ENCODE results near the gene C1orf50. TPM values are rescaled to one million over a fixed set of nuclear protein-coding genes. Genes with fewer than 3 reads are reported as not detected.

C1orf50 gene
- total RNA-seq, 1 experiment from 2014 or later: 7.7 TPM

DNA sequence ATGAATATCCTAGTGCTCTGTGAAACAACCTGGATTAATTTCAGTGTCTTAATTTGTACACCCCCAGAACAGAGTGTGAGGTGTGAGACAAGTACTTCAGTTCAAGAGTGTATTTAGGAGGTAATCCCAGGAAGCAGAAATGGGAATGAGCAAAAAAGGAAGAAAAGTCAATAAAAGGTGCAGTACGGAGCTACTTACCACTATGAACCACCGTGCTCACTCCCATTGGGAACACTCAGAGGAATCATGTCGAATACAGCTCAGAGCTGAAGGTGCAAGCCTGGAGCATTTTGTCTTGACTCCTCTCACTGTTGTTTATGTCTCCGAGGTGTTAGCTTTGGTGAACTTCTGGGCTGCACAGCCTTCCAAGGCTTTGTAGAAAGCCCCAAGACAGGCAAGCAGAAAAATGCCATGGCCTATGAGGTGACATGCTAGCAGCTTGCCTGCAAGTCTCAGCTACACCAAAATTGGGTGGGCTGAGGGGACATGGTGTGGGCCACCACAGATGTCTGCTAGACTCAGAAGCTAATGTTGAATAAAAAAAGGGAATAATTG lies 57.5 kb downstream of the C1orf50 start:
- H2AFZ ChIP-seq (ENCODE audit: low read length): no peak overlapping the region
- H3K4me1 Mint-ChIP-seq: peaks cover 17 to 21% of the 10 kb centered on the region in 2 experiments
- no peak for DNase-seq
- H3K4ac ChIP-seq (ENCODE audit: low read depth, low read length): no peak overlapping the region
- H3K79me2 ChIP-seq (ENCODE audit: insufficient read depth, low read length): no peaks in the 10 kb centered on the region; the same call in 1 of the 2 replicates
- H3K27ac ChIP-seq (ENCODE audit: insufficient read length, low read depth, low read length): no peak overlapping the region
- no peak overlapping the region for H4K5ac ChIP-seq (ENCODE audit: insufficient read length, low read depth, low read length)
- no peak overlapping the region for H4K91ac ChIP-seq (ENCODE audit: insufficient read length, low read depth, low read length)
- no peaks in the 10 kb centered on the region for H4K20me1 ChIP-seq (ENCODE audit: control insufficient read depth, insufficient read depth, insufficient read length)
- H3K27ac Mint-ChIP-seq: no peak overlapping the region; a peak in 1 of 7 replicates
- no peak overlapping the region for H3K4me3 Mint-ChIP-seq
- H3K23ac ChIP-seq (ENCODE audit: insufficient read length, low read depth, low read length): no peak overlapping the region
- no peak overlapping the region for H2AK5ac ChIP-seq (ENCODE audit: insufficient read length, low read length)
- H3K79me1 ChIP-seq (ENCODE audit: insufficient read depth, low read depth, low read length, poor library complexity, severe bottlenecking): no peaks in the 10 kb centered on the region
- no peak overlapping the region for H2BK12ac ChIP-seq (ENCODE audit: insufficient read length, low read depth, low read length)
- H3K18ac ChIP-seq (ENCODE audit: insufficient read length, low read depth, low read length): no peak overlapping the region
- no peak overlapping the region for H3K9ac ChIP-seq (ENCODE audit: extremely low read depth, insufficient read length, low read length)
- no peaks in the 10 kb centered on the region for H3K23me2 ChIP-seq (ENCODE audit: insufficient read length, low read depth, low read length, poor library complexity, severe bottlenecking)
- H3T11ph ChIP-seq (ENCODE audit: low read length): no peak overlapping the region
- no peak overlapping the region for H3K14ac ChIP-seq (ENCODE audit: insufficient read depth, low read length)
- H3K27me3 Mint-ChIP-seq (ENCODE audit: low read depth): no peaks in the 10 kb centered on the region
- no peak overlapping the region for H2BK5ac ChIP-seq (ENCODE audit: insufficient read length, low read length)
- no peak overlapping the region for H3K4me2 ChIP-seq (ENCODE audit: insufficient read depth, insufficient read length, low read length)
- H3K4me1 ChIP-seq (ENCODE audit: insufficient read depth, low read length): no peaks in the 10 kb centered on the region; the same call in 1 of the 2 replicates
- no peak overlapping the region for H3K56ac ChIP-seq (ENCODE audit: insufficient read length, low read depth, low read length)
- no peaks in the 10 kb centered on the region for H3K27me3 ChIP-seq (ENCODE audit: insufficient read depth, low read length)
- no peak overlapping the region for H2BK20ac ChIP-seq (ENCODE audit: low read depth, low read length, poor library complexity, severe bottlenecking)
- no peak overlapping the region for H2BK120ac ChIP-seq (ENCODE audit: low read depth, low read length, poor library complexity, severe bottlenecking)
- H3K36me3 Mint-ChIP-seq (ENCODE audit: insufficient read depth in 1 of 3, low read depth in 3 of 3): no peaks in the 10 kb centered on the region; a peak in 1 of 7 replicates
- WGBS (ENCODE audit: extremely low coverage, insufficient read length, low lambda C conversion rate): no CpG with 5 or more reads among the region's 4 CpGs
- TF ChIP-seq, protein P1, sequence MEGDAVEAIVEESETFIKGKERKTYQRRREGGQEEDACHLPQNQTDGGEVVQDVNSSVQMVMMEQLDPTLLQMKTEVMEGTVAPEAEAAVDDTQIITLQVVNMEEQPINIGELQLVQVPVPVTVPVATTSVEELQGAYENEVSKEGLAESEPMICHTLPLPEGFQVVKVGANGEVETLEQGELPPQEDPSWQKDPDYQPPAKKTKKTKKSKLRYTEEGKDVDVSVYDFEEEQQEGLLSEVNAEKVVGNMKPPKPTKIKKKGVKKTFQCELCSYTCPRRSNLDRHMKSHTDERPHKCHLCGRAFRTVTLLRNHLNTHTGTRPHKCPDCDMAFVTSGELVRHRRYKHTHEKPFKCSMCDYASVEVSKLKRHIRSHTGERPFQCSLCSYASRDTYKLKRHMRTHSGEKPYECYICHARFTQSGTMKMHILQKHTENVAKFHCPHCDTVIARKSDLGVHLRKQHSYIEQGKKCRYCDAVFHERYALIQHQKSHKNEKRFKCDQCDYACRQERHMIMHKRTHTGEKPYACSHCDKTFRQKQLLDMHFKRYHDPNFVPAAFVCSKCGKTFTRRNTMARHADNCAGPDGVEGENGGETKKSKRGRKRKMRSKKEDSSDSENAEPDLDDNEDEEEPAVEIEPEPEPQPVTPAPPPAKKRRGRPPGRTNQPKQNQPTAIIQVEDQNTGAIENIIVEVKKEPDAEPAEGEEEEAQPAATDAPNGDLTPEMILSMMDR (conservative IDR thresholded peaks at IDR 0.05): no peak
- no peak overlapping the region for H2BK15ac ChIP-seq (ENCODE audit: low read depth, low read length)
- H4K8ac ChIP-seq (replicated peaks; ENCODE audit: insufficient read length, low read depth, low read length): no peak overlapping the region
- H3K9me3 Mint-ChIP-seq: no peaks in the 10 kb centered on the region
- no peaks in the 10 kb centered on the region for H3K9me3 ChIP-seq (ENCODE audit: control insufficient read depth, low read depth, low read length)
